ENCODE data around the gene SLC35A4. TPM values are rescaled to one million over a fixed set of nuclear protein-coding genes. Genes with fewer than 3 reads are reported as not detected.

The SLC35A4 gene
- total RNA-seq, 2 experiments from 2014 or later: 61.8 to 65.4 TPM

- DNase-seq (no peak), ATAC-seq (no peak)
- no peaks in the 10 kb centered on the region for H3K27me3 Mint-ChIP-seq
- peak overlapping the region; percentile 93 for H3K27ac Mint-ChIP-seq
- H3K4me3 Mint-ChIP-seq: peak overlapping the region; percentile 82
- intact Hi-C loops (cut with DNase I, micrococcal nuclease): loop anchor here in 1 of 2 experiments (5.0 kb wide), 1 partner anchor 99 kb away; the partner anchor contains the start of genes IK and NDUFA2
- peaks cover 53% of the 10 kb centered on the region for H3K36me3 Mint-ChIP-seq (ENCODE audit: low read depth)
- ChIA-PET CTCF (interaction anchor here (0.7 to 3.0 kb wide), 6 partner anchors 8 to 163 kb away, joined by 3 to 10 read pairs (median 6); partner anchors contain the start of gene SRA1), POLR2A (interaction anchor here (0.5 to 2.1 kb wide), 2 partner anchors 99 to 1591 kb away, joined by 5 to 10 read pairs; partner anchors contain the start of genes IK and NDUFA2)
- H3K9me3 Mint-ChIP-seq (ENCODE audit: low read depth): no peaks in the 10 kb centered on the region
- peaks cover 49% of the 10 kb centered on the region for H3K4me1 Mint-ChIP-seq
Measured at GRCh38 chr5:140548791-140549190, 15.8 kb upstream of the SLC35A4 start.

GRCh38 chr5:140549237-140550144 is 15.1 kb upstream of the SLC35A4 start:
- intact Hi-C loops (cut with DNase I, micrococcal nuclease): loop anchor here (5.0 to 10.0 kb wide), 3 partner anchors 98 to 1065 kb away; partner anchors contain the start of genes DIAPH1 (in 2 of the 2), IK (in 1 of the 2) and NDUFA2 (in 1 of the 2)
- DNase-seq: no peak
- Mint-ChIP-seq H3K4me3 (peak overlapping the region; percentile 82), H3K27ac (peak overlapping the region; percentile 93), H3K27me3 (no peaks in the 10 kb centered on the region), H3K9me3 (ENCODE audit: low read depth) (no peaks in the 10 kb centered on the region), H3K36me3 (ENCODE audit: low read depth) (peaks cover 53% of the 10 kb centered on the region), H3K4me1 (peaks cover 56% of the 10 kb centered on the region)
- ATAC-seq: no peak
- POLR2A ChIA-PET: interaction anchor here (0.6 kb wide), 2 partner anchors 83 to 775 kb away, joined by 3 to 4 read pairs; no protein-coding TSS in a partner anchor
- CTCF ChIA-PET: interaction anchor here (3.0 kb wide), 1 partner anchor 11 kb away, joined by 10 read pairs; no protein-coding TSS in a partner anchor

- Mint-ChIP-seq H3K9me3 (ENCODE audit: low read depth) (no peaks in the 10 kb centered on the region), H3K4me1 (peaks cover 65% of the 10 kb centered on the region), H3K36me3 (ENCODE audit: low read depth) (peaks cover 57% of the 10 kb centered on the region), H3K27ac (peak overlapping the region; percentile 52), H3K4me3 (no peak overlapping the region), H3K27me3 (no peaks in the 10 kb centered on the region)
- DNase-seq (no peak), ATAC-seq (no peak)
- ChIA-PET POLR2A (interaction anchor here (0.6 to 1.8 kb wide), 2 partner anchors 97 to 774 kb away, joined by 4 read pairs; partner anchors contain the start of genes IK and NDUFA2), CTCF (no interaction called here)
- intact Hi-C loops (cut with DNase I, micrococcal nuclease): loop anchor here (10.0 kb wide), 2 partner anchors 296 to 1064 kb away; partner anchors contain the start of gene DIAPH1 (in 2 of the 2)
Measured at GRCh38 chr5:140550147-140551079, 14.2 kb upstream of the SLC35A4 start.

GRCh38 chr5:140551872-140552271 is 12.8 kb upstream of the SLC35A4 start:
- ATAC-seq (no peak), DNase-seq (no peak)
- ChIA-PET POLR2A (interaction anchor here (0.7 to 1.8 kb wide), 2 partner anchors 96 to 436 kb away, joined by 3 to 4 read pairs; partner anchors contain the start of genes IK and NDUFA2), CTCF (interaction anchor here (0.6 to 0.7 kb wide), 2 partner anchors 10 to 12 kb away, joined by 3 read pairs; no protein-coding TSS in a partner anchor)
- intact Hi-C loops (cut with DNase I, micrococcal nuclease): loop anchor here (10.0 kb wide), 2 partner anchors 297 to 1063 kb away; partner anchors contain the start of gene DIAPH1 (in 2 of the 2)
- Mint-ChIP-seq H3K27me3 (no peaks in the 10 kb centered on the region), H3K36me3 (ENCODE audit: low read depth) (peaks cover 70% of the 10 kb centered on the region), H3K27ac (peak overlapping the region; percentile 38), H3K9me3 (ENCODE audit: low read depth) (no peaks in the 10 kb centered on the region), H3K4me3 (no peak overlapping the region), H3K4me1 (peaks cover 77% of the 10 kb centered on the region)

- no peaks in the 10 kb centered on the region for H3K9me3 Mint-ChIP-seq (ENCODE audit: low read depth)
- H3K27ac Mint-ChIP-seq: peak overlapping the region; percentile 93
- DNase-seq: no peak
- intact Hi-C loops (cut with DNase I, micrococcal nuclease): loop anchor here (1.0 to 10.0 kb wide), 3 partner anchors 19 to 1061 kb away; partner anchors contain the start of gene DIAPH1 (in 2 of the 2)
- peak; percentile 48 for ATAC-seq
- ChIA-PET CTCF (interaction anchor here (0.6 to 1.2 kb wide), 3 partner anchors 41 to 166 kb away, joined by 3 to 5 read pairs (median 3); no protein-coding TSS in a partner anchor), POLR2A (interaction anchor here (0.6 to 0.9 kb wide), 2 partner anchors 13 to 94 kb away, joined by 4 to 8 read pairs; partner anchors contain the start of genes IK and NDUFA2)
- H3K4me3 Mint-ChIP-seq: peak overlapping the region; percentile 89
- H3K36me3 Mint-ChIP-seq (ENCODE audit: low read depth): peaks cover 63% of the 10 kb centered on the region
- H3K4me1 Mint-ChIP-seq: peaks cover 73% of the 10 kb centered on the region
- no peaks in the 10 kb centered on the region for H3K27me3 Mint-ChIP-seq
Measured at GRCh38 chr5:140553657-140554056, 11.0 kb upstream of the SLC35A4 start.

- no peaks in the 10 kb centered on the region for H3K9me3 Mint-ChIP-seq (ENCODE audit: low read depth)
- ChIA-PET POLR2A (interaction anchor here (0.6 to 1.1 kb wide), 4 partner anchors 12 to 152 kb away, joined by 3 to 8 read pairs (median 4); partner anchors contain the start of genes IK and NDUFA2), CTCF (interaction anchor here (0.7 to 1.3 kb wide), 5 partner anchors 22 to 201 kb away, joined by 3 to 5 read pairs (median 3); no protein-coding TSS in a partner anchor)
- H3K4me1 Mint-ChIP-seq: peaks cover 66% of the 10 kb centered on the region
- intact Hi-C loops (cut with DNase I, micrococcal nuclease): loop anchor here (10.0 kb wide), 2 partner anchors 300 to 1060 kb away; partner anchors contain the start of gene DIAPH1 (in 2 of the 2)
- H3K4me3 Mint-ChIP-seq: peak overlapping the region; percentile 89
- H3K27me3 Mint-ChIP-seq: no peaks in the 10 kb centered on the region
- H3K27ac Mint-ChIP-seq: peak overlapping the region; percentile 93
- ATAC-seq: peak; percentile 13
- no peak for DNase-seq
- peaks cover 55% of the 10 kb centered on the region for H3K36me3 Mint-ChIP-seq (ENCODE audit: low read depth)
Measured at GRCh38 chr5:140554454-140554853, 10.2 kb upstream of the SLC35A4 start.

GRCh38 chr5:140555747-140556312 is 8.8 kb upstream of the SLC35A4 start:
- H3K36me3 Mint-ChIP-seq (ENCODE audit: low read depth): peaks cover 42% of the 10 kb centered on the region
- no peaks in the 10 kb centered on the region for H3K27me3 Mint-ChIP-seq
- H3K4me1 Mint-ChIP-seq: peaks cover 54% of the 10 kb centered on the region
- intact Hi-C loops (cut with DNase I, micrococcal nuclease): loop anchor here (2.0 to 10.0 kb wide), 9 partner anchors 83 to 1059 kb away; partner anchors contain the start of genes DIAPH1 (in 2 of the 2), IK (in 1 of the 2), NDUFA2 (in 1 of the 2) and PFDN1 (in 1 of the 2)
- ATAC-seq (no peak), DNase-seq (no peak)
- peak overlapping the region; percentile 89 for H3K4me3 Mint-ChIP-seq
- no peaks in the 10 kb centered on the region for H3K9me3 Mint-ChIP-seq (ENCODE audit: low read depth)
- ChIA-PET CTCF (interaction anchor here (0.7 to 2.0 kb wide), 5 partner anchors 15 to 1154 kb away, joined by 3 to 5 read pairs (median 3); partner anchors contain the start of genes IK and NDUFA2), POLR2A (no interaction called here)
- peak overlapping the region; percentile 93 for H3K27ac Mint-ChIP-seq

GRCh38 chr5:140556438-140556837 is 8.2 kb upstream of the SLC35A4 start:
- H3K36me3 Mint-ChIP-seq (ENCODE audit: low read depth): peaks cover 38% of the 10 kb centered on the region
- ATAC-seq: no peak
- H3K9me3 Mint-ChIP-seq (ENCODE audit: low read depth): no peaks in the 10 kb centered on the region

GRCh38 chr5:140557136-140557805 is 7.4 kb upstream of the SLC35A4 start, which contains the start of gene SRA1:
SRA1 (minus strand) TSS chr5:140557473; CDS start chr5:140557452, 21 bp downstream.
- Mint-ChIP-seq H3K4me1 (peaks cover 45% of the 10 kb centered on the region), H3K9me3 (ENCODE audit: low read depth) (no peaks in the 10 kb centered on the region), H3K27ac (peak within 1 kb of the TSS; percentile 93), H3K4me3 (peak within 1 kb of the TSS; percentile 89), H3K36me3 (ENCODE audit: low read depth) (peaks cover 37% of the 10 kb centered on the region), H3K27me3 (no peaks in the 10 kb centered on the region)
- ChIA-PET POLR2A (interaction anchor here (1.3 kb wide), 1 partner anchor 10 kb away, joined by 5 read pairs; the partner anchor contains the start of gene EIF4EBP3), CTCF (interaction anchor here (0.6 to 2.0 kb wide), 5 partner anchors 10 to 1043 kb away, joined by 3 to 9 read pairs (median 3); partner anchors contain the start of genes EIF4EBP3, IK and NDUFA2)
- DNase-seq: peak; percentile 92
- intact Hi-C loops (cut with DNase I, micrococcal nuclease): loop anchor here (1.0 to 10.0 kb wide), 13 partner anchors 10 to 1058 kb away; partner anchors contain the start of genes DIAPH1 (in 2 of the 2), EIF4EBP3 (in 2 of the 2), TMCO6 (in 2 of the 2) and ANKHD1 (in 1 of the 2)
- ATAC-seq: peak; percentile 83

More at GRCh38 chr5:140556438-140556837, 8.2 kb upstream of the SLC35A4 start:
- ChIA-PET POLR2A (no interaction called here), CTCF (interaction anchor here (0.7 to 2.0 kb wide), 5 partner anchors 9 to 704 kb away, joined by 3 to 9 read pairs (median 3); partner anchors contain the start of genes EIF4EBP3, IK and NDUFA2)
- peak overlapping the region; percentile 93 for H3K27ac Mint-ChIP-seq
- peak overlapping the region; percentile 89 for H3K4me3 Mint-ChIP-seq
- H3K27me3 Mint-ChIP-seq: no peaks in the 10 kb centered on the region
- no peak for DNase-seq
- peaks cover 48% of the 10 kb centered on the region for H3K4me1 Mint-ChIP-seq
- intact Hi-C loops (cut with DNase I, micrococcal nuclease): loop anchor here (2.0 to 10.0 kb wide), 9 partner anchors 82 to 1058 kb away; partner anchors contain the start of genes DIAPH1 (in 2 of the 2), IK (in 1 of the 2), NDUFA2 (in 1 of the 2) and PFDN1 (in 1 of the 2)
